GM18505 (cell line): ENCODE results near the gene CPT1C.

Experiments used
- ATAC-seq: cut with Tn5 transposase; IDR thresholded peaks from one replicate; pipeline ENCODE4 v1.9.1; 2021; ENCODE audit not compliant: unreplicated experiment
- POLR2A ChIP-seq: IDR thresholded peaks from 4 replicates; pipeline ENCODE4 v1.6.1; 2011; ENCODE audit warnings: borderline replicate concordance; ENCODE audit not compliant: insufficient read depth, insufficient read length; ENCODE audit errors: extremely low read depth

CPT1C gene

DNA sequence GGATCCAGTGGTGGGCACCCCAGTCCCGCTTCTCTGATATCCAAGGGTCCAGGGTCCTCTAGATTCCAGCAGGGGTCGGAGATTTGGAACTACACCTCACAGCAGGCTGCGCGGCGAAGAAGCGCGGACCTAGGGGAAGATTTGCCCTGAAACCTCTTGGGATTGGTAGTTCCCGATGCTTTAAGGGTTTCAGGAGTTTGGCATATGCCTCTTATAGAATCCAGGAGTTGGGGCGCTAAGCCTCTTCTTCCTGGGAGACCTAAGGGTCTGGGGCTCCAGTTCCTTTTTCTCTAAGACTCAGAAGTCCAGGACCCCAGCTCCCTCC lies 24.8 kb upstream of the CPT1C start:
- no peak for ATAC-seq
- TF ChIP-seq POLR2A: no peak

DNA sequence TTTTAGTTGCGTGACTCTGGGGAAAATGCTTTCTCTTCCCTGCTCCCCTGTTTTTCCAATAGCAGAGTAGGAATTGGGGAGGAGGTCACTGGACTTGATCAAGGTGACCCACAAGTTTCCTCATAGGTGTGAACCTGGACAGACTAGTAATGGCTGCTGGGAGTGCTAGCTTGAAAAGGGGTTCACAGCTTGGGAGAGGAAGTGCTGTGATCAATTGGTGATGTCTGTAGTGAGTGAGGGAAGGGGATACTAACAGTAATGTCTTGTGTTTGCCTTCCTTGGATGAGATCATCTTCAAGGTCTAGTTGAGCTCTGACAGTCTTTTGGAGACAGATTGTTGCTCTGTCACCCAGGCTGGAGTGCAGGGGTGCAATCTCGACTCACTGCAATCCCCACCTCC lies 23.4 kb upstream of the CPT1C start:
- no peak for TF ChIP-seq POLR2A
- no peak for ATAC-seq

DNA sequence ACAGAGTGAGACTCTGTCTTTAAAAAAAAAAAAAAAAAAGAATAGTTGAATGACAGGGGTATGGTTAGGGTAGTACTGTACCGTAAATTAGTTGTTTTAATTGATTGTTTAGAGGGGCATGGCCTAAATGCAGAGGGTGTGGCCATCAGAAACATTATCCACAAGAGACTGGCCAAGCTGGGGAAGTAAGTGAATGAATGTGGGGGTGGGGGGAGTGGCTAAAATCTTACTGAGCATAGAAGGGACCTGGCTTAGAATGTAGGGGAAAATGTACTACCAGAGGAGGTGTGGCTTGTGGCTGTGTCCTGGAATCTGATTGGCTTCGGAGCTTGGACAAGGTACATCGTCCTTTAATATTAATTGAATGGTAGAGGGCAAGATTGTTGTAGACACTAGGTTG lies 21.4 kb upstream of the CPT1C start:
- no peak for TF ChIP-seq POLR2A
- ATAC-seq: no peak

DNA sequence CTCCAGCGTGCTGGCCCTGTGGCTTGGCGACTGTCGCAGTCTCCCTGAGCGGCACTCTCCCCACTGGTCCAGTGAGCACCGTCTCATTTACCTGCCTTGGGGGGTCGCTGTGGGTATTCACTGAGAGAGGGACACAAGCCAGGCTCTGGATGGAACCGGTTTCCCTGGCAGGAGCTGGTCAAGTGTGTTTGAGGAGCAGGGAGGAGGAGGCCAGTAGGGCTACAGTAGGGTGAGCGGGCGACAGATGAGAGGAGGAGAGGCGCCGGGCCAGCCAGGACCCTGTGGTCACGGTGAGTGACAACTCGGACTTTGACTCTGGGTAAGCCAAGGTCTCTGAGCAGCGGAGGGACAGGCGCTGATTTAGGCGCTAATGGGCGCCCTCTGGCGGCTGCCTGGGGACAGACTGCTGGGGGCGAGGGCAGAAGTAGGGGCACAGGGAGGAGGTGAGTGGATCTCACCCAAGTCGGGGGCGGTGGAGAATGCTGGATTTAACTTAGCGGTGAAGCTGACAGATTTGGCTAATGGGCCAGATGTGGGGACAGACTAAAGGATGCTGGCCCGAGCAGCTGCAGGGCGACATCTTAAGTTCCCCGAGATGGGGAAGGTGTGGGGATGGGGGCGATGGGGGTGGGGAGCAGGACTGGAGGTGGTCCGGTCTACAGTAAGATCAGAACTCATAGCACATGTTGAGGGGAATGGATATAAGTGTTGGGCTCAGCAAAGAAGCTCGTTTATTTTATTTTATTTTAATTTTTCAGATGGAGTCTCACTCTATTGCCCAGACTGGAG lies 18.6 kb upstream of the CPT1C start:
- no peak for ATAC-seq
- TF ChIP-seq POLR2A: no peak

DNA sequence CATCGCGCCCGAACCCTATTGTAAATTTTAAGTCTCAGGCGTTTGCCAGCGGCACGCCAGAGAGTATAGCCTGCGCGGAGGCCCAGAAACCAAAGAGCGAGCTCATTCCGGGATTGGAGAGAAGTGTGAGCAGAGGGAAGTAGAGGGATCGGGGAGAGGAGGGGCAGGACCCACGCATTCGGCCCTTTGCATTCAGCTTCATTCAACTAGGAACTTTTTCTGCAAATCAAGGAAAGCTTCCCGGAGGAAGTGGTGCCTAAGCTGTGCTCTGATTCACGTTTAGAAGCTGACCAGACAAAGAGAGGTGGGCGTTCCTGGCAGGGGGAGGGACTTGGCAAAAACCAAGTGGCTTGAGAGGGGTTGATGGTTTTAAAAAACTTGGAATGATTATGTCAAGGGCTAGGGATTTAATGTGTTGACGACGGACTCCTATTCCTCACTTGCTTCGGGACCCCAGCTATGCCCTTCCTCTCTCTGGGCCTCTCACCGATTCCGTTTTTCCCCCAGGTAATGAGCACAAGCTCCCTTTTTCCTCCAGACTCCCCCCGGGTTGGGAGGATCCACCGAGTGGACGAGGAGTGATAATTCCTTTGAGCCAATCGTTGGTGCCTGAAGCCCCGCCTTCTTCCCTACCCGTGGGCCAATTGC lies 14.7 kb upstream of the CPT1C start:
- TF ChIP-seq POLR2A: peak; percentile 93
- ATAC-seq: peak; percentile 21

DNA sequence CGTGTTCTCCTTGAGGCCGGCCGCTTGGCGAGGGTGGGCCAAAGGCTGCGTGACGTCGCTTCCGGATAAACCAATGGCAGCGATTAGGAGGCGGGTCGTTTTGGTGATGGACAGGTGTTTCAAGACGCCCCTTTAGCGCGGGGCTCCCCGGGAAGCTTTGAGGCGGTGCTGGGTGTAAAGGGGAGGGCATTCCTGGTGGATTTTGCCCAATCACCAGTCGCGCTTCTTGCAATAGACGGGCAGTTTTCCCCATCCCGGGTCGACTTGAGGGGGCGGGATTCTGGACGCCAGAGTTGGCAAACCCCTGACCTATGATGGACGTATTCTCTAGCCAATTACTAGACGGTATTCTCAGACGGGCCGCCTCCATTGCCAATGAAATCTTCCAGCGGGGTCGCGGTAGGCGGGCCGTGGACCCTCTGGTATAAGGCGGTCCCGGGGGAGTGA lies 14.1 kb upstream of the CPT1C start:
- peak; percentile 56 for ATAC-seq

DNA sequence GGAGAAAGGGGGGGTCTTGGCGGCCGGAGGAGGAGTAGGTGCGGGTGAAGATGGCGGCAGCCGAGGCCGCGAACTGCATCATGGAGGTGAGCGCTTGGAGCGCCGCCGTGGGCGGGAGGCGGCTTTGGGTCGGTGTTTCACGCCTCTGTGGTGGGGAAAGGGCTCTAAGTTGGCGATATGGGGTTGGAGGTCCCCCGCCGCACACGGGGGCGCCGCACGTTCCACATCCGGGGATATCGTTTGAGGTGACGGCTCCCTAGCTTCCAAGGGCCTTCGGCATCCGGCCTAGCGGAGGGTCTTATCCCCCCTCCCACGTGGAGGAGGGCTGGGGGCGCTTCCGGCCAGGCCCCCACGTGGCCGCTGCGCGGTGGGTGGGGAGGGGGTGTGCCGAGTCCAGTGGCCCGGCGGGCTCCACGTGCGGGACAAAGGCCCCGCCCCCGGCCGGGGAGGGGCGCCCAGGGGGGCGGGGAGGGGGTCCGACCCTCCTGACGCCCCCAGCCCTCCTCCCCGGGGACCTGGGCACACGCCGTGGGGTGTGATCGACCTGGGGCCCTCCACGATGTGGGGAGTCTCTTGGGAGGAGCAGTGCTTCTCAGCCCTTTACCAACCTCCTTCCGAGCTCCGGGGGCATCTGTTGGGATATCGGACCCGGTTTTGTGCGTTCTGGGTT lies 13.6 kb upstream of the CPT1C start, which contains the start of gene PRMT1:
TSS of gene PRMT1 (plus strand) at position 41 of the 670 bp plus-strand sequence. CDS start at position 51, 10 bp downstream.
- TF ChIP-seq POLR2A: peak; percentile 94
- no peak for ATAC-seq

More for the DNA sequence above, 14.1 kb upstream of the CPT1C start:
- no peak for TF ChIP-seq POLR2A

DNA sequence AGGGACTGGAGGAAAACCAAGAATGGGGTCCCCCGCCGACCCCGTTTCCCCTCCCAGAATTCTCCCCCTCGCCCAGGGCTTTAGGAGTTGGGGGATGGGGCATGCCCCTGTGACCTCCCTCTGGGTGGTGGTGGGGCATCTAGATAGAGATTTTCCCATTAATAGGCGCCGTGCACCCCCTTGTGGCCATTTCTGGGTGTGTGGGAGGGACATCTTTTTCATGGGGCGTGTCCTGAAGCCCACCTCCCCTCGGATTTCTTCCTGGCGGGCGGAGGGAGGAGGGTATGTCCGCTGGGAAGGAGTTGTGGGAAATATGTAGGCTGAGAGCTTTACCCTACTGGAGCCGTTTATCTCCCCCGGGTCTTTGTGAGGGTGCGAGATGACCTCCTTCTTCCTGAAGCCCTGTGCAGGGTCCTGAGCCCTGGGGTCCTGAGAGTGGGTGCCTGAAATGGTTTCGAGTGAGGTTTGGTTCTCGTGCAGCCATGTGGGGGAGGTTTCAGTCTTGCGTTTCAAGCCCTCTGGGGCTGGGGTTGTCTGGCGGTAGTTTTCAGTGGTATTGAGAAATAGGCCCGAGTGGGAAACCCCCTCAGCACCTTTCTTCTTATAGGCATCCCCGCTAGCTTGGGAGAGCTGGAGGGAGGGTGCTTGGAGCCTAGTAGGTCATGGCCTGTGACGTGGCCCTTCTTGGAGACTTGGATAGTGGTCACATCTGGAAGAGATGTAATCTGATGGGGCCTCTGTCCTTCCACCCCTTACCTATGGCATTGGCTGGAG lies 12.8 kb upstream of the CPT1C start:
- no peak for ATAC-seq
- no peak for TF ChIP-seq POLR2A

DNA sequence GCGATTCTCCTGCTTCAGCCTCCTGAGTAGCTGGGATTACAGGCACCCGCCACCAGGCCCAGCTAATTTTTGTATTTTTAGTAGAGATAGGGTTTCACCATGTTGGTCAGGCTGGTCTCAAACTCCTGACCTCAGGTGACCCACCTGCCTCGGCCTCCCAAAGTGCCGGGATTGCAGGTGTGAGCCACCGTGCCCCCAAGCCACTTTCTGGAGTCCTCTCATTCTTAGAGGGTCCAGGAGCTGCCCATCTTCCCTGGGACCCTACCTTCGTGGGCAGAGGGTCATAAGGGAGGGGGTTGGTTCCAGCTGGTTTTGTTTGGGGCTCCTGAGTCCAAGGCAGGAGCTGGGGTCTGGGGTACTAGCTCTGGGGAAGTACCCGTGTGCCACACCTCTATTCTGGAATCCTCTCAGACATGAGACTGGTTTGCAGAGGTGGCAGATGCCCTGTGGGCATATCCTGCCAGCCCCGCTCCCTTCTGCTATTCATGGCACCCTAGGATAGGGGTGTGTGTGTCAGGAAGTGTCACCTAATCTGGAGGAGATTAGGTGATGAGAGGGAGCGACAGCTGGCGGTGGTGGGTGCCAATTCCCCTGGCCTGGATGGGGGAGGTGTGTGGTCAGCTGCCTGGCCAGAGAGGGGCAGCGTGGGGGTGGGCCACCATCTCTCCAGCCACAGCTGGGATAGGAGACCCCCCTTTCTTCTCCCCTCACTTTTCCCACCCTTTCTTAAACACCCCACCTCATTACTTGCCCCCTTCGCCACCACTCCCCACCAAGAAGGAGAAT lies 11.7 kb upstream of the CPT1C start:
- TF ChIP-seq POLR2A: no peak
- no peak for ATAC-seq

DNA sequence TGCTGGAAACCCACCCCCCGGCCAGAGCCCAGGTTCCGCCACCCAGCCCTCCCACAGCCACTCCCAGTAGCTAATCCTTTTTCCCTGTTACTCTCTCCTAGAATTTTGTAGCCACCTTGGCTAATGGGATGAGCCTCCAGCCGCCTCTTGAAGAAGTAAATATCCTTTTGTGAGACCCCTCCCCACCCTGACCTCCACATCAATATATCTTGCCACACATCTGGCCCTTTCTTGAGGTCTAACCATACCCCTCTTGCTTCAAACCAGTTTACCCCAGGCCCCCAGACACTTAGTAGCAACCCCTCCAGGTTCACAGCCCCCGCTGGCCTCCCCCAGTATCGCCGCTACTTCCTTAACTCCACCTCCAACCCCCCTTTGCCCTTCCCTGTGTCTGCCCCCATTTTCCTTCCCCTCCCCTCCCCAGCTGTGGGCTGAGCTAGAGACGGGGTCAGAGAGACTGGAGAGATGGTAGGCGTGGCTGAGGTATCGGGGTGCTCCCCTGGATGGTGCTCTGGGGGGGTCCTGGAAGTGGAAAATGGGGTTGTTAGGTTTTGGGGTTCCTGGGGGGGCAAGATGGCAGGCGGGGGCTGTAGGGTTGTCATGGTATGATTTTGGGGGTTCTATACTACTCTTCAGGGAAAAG lies 11.0 kb upstream of the CPT1C start:
- no peak for TF ChIP-seq POLR2A
- ATAC-seq: no peak

DNA sequence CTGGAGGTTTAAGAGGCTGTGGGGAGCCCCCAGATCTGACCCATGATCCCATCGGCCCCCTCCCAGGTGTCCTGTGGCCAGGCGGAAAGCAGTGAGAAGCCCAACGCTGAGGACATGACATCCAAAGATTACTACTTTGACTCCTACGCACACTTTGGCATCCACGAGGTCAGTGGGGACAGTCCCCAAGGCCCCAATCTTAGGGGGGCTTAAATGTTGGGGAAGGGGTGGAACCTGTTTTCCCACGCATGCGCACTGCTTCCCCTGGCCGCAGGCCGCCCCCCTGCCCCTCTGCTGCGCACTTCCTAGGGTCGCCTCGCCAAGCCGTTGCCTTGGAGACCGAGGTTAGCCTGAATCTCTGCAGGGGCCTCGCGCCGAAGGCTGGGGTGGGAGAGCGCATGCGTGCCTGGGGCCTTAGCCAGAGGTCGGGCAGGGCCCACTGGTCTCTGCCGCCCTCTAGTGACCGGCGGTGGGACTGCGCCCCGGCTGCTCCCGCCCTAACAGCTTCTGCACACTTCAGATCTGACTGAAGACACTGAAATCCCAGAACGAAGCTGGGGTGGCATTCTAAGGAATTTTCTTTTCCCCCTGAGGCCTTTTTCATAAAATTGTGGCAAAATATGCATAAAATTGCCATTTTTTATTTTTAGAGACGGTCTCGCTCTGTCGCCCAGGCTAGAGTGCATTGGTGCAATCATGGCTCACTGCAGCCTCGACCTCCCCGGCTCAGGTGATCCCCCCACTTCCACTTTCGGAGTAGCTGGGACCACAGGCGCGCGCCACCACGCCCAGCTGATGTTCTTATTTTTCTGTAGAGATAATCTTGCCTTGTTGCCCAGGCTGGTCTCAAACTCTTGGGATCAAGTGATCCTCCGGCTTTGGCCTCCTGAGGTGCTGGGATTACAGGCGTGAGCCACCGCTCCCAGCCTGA lies 10.2 kb upstream of the CPT1C start:
- peak; percentile 14 for TF ChIP-seq POLR2A
- peak; percentile 21 for ATAC-seq
